Ecto neural progenitor cell (in vitro differentiated cells): Measurements from ENCODE around the gene OR4F6.
"Not testable (repeated sequence)": the region's sequence is repeated elsewhere in the genome, so short reads cannot be mapped to it uniquely, and the experiment has no call there.

ENCODE experiments used
- DNase-seq: peaks from one replicate; pipeline ENCODE4 v3.0.0-alpha.2; 2018; ENCODE audit warnings: low spot score

OR4F6 gene, protein sequence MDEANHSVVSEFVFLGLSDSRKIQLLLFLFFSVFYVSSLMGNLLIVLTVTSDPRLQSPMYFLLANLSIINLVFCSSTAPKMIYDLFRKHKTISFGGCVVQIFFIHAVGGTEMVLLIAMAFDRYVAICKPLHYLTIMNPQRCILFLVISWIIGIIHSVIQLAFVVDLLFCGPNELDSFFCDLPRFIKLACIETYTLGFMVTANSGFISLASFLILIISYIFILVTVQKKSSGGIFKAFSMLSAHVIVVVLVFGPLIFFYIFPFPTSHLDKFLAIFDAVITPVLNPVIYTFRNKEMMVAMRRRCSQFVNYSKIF

DNA sequence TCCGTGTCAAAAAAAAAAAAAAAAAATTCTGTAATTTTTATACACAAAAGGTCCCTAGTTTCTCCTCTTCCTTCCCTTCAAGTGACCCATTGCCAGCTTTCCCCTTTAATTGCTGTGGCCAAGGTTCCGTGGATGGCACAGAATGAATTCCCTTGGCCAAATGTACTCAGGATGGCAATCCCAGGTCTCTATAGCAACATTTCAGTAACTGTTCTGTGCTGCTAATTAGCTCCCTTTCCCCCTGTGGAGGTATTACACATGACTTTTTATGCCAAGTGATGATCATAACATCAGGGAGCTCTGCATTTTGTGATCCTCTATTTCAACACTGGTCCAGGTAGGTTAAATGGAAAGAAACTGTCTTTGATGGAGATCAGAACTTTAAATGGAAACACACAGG lies at the start of gene OR4F6:
Gene OR4F6, plus strand, starts transcription at position 301 of the 400 bp plus-strand sequence. CDS start 2,211 bp downstream, outside the sequence.
- DNase-seq: no peak

DNA sequence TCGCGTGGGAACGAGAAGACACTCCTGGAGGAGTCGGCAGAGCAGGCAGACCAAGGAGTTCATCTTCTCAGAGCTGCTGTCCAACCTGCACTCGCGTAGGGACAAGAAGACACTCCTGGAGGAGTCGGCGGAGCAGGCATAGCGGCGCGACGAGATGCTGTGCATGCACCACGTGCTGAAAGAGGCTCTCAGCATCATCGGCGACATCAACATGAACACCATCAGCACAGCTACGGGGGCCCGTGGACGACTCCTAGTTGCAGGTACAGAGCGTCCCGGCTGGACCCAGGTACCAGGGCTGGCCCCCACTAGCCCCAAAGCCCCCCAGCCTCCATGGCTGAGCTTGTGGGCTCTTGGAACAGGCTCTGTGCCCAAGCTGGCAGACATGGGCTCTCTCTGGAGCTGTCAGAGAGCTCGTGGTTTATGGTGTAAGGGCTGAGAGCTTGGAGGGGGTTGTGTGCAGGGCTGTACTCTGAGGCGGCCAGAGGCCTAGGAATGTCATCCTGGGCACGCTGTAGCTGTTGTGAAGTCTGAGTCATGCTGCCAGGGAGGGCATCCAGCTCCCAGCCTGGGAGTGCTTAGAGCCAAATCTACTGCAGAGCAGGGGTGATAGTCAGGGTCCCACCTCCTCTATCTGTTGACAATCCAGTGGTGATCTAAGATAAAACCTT lies 38.5 kb upstream of the OR4F6 start:
- not testable (repeated sequence) for DNase-seq

DNA sequence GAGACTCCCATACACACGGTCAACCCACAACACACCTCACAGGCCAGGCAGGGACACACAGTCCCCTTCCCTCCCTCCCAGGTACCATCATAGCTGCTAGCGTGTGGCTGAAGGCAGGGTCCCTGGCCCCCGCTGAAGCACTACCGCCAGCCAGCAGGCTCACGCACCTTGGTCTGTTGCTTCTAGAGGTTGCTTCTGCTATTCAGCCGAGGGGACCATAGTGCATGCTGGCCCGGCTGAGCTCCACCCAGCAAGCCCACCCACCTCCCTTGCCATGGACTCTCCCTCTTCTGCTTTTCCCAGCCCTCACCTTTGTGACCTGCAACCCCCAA lies 38.0 kb upstream of the OR4F6 start:
- DNase-seq: not testable (repeated sequence)

DNA sequence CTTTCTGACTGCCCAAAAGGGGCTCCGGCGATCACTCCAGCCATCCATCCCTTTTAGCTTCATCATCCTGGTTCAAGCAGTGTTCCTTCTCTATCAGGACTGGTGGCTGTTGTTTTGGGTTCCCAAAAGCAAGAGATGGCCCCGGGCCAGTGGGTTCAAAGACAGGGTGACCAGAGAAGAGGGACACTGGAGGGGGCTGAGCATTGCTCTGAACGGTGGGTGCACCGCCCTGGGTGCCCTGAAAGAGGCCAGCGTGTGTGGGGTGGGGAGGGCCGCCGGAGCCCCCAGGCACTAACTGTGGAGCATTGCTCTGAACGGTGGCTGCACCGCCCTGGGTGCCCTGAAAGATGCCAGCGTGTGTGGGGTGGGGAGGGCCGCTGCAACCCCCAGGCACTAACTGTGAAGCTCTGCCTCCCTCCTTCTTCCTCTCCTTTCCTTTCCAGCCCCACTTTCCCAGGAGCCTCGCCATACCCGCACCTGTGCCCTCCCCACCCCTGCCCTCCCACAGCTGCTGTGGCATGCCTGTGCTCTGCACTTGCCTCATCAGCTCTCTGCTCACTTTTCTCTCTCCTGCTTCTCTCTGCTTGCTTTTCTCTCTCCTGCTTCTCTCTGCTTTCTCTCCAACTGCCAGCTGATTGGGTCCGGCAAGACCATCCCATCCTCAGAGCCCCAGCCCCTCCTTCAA lies 37.4 kb upstream of the OR4F6 start:
- no peak for DNase-seq

DNA sequence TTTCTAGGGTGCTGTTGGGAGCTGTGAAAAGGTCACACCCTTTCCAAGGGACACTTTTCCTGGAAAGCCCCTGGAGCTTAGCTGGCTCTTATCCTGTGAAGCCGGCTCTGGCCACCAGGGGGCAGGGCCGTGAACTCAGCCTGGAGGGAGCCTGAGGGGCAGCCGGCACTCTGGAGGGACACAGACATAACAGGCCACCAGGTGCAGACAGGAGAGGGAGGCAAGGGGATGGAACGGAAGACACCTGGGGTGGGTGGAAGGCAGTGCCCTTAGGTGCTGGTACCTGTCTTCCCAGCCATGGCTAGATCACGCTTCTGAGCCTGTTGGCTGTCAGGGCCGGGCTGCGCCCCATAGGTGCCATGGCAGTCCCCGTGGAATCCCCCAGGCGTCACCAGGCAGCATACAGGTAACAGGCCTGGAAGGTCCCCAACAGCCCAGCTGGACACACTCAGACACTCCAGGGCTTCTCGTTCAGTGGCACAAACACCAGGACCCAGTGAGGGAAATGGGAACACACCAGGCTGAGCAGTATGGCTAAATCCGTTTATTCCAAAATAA lies 36.1 kb upstream of the OR4F6 start:
- DNase-seq: not testable (repeated sequence)

DNA sequence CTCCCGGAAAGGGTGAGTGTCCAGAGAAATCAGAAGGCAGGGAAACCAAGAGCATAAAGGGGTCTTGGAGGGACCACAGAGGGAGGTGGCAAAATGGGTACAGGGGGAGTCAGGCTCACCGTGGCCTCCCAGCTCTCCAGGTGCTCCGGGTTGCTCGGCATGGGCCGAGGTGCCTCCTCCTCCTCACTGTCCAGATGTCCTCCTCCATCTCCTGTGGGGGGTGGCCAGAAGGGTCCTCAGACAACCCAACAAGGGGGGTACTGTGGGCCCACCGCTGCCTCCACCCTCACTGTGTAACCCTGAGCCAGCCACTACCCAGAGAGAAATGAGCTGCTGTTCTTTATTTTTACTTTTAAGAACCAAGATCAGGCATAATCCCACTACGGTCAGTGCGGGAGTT lies 30.4 kb upstream of the OR4F6 start:
- no peak for DNase-seq

DNA sequence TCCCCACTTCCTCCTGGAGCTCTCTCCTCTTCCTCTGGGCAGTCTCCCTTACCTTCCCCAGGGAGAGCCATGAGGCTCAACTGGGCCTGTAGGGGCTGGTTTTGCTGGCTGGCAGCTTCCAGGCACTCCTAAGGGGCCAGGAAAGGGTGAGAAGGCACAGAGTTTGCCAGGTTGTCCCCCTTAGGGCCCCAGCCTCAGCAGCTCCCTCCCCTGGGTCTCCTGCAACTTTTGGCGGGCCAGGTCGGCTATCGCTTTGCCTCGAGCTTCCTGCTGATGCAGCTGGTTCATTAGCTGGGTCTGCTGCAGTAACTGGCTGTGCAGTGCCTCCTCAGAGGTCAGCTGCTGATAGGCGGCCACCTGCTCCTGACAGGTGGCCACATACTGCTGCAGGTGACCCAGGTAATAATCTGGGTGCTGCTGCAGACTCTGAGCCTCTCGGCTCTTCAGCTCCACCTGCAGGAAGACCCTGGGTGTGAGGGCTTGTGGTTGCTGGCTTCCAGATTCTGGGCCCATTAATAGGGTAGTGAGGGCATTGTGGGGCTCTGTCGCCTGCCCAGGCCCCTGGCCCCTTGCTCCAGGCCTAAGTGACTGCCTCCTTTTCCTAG lies 29.7 kb upstream of the OR4F6 start:
- no peak for DNase-seq

DNA sequence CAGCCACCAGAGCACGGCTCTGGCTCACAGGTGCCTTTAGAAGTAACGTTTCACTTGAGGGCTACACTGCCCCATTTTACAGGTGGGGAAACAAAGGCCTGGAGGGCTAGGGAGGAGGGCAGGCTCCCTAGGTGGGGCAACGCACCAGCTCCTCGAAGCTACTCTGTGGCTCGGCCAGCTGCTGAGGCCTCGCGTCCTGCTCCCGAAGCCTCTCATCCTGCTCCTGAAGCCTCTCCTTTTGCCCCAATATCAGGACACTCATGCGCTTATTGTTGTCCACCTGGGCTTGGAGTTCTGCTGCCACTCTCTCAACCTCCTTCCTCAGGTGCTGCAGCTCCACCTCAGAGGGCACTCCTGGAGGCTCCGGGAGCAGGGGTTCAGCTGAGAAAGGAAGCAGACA lies 28.2 kb upstream of the OR4F6 start:
- DNase-seq: no peak

DNA sequence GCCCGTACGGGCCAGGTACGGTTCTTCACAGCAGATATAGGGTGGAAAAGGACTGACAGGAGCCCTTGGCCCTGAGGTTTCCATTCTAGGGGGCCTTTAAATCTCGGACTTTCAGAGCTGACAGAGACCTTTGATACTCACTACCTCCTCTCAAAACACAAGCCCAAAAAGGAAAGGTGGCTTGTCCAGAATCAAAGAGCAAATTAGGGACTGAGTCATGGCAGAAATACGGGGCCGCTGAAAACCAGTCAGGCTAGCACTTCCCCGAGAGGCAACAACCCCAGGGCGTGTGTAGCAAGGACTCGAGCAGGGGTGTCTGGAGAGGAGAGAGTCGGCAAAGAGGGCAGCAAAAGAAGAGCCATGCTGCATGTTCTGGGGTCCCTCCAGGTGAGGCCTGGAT lies 24.7 kb upstream of the OR4F6 start:
- not testable (repeated sequence) for DNase-seq

DNA sequence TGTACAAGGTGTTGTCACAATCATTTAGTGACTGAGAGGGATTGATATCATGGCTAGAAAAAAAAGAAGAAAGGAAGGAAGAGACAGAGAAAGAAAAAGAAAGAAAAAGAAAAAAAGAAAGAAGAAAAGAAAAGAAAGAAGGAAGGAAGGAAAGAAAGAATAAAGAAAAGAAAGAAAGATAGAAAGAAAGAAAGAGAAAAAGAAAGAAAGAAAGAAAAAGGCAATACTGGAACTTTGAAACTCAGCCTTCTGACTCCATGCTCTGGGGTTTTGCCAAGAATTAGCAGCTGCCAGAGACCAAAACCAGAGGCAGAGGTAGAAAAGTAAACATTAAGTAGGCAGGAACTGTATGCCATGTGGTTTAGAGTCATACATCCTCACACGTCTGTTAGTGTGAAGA lies 23.1 kb upstream of the OR4F6 start:
- not testable (repeated sequence) for DNase-seq

DNA sequence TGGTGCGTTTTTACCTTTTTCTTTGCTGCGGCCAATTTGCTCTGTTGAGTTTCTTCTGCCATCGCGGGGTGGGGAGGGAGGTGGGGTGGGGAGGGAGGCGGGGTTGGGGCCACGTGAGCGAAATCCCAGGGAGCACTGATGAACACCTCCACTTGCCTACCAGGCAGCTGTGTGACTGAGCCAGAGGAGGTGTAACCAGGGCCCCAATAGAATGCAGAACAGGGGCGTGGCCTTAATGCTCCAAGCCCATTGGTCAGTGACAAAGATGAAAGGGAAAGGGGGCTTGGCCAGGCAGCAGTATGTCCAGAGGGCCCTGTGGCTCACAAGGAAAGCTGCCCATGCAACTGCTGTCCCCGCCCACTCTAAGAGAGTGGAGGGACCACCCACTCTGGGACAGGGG lies 21.4 kb upstream of the OR4F6 start:
- no peak for DNase-seq

DNA sequence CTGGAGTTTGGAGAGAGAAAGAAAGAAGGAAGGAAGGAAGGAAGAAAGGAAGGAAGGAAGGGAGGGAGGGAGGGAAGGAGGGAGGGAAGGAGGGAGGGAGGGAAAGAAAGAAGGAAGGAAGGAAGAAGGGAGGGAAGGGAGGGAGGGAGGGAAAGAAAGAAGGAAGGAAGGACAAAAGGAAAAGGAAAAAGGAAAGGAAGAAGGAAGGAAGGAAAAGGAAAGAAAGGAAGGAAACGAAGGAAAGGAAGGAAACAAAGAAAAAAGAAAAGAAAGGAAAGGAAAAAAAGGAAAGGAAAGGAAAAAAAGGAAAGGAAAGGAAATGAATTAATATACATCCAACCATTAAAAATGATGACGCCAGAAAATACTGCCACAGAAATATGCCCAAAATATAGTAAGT lies 18.7 kb upstream of the OR4F6 start:
- DNase-seq: no peak

DNA sequence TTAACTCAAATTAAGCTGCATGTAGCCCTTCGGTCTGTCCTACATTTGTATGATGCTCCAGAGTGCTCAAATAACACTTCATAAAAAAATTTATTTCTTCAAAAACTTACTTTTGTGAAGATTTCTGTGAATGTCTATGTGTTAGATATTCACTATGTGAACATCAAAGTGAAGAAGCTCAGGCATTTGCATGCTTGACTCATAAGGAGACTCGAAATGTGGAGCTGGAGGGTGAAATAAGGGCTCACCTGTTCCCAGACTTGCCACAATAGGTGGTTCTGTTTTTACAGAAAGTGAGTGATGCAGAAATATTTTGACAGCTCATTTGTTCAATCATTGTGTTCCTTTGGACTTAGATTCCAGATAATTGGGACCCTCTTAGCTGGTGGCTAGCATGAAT lies 16.9 kb upstream of the OR4F6 start:
- DNase-seq: not testable (repeated sequence)

DNA sequence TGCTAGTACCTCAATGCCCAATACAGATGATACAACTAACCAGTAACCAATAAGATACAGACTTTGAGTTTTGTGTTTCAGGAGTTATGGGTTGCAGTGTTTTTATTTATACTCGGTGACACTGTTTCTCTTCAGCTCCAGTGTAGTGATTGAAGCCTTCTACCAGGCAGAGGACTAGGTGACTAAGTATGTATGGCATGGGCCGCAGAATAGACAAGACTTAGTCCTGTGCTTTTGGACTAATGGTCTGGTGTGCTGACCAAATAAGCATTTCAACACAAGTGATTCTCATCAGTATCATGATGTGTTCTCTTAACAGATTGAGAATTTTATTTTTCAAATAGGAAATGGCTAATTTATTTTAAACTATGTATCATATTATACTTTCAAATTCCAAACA lies 15.3 kb upstream of the OR4F6 start:
- not testable (repeated sequence) for DNase-seq

DNA sequence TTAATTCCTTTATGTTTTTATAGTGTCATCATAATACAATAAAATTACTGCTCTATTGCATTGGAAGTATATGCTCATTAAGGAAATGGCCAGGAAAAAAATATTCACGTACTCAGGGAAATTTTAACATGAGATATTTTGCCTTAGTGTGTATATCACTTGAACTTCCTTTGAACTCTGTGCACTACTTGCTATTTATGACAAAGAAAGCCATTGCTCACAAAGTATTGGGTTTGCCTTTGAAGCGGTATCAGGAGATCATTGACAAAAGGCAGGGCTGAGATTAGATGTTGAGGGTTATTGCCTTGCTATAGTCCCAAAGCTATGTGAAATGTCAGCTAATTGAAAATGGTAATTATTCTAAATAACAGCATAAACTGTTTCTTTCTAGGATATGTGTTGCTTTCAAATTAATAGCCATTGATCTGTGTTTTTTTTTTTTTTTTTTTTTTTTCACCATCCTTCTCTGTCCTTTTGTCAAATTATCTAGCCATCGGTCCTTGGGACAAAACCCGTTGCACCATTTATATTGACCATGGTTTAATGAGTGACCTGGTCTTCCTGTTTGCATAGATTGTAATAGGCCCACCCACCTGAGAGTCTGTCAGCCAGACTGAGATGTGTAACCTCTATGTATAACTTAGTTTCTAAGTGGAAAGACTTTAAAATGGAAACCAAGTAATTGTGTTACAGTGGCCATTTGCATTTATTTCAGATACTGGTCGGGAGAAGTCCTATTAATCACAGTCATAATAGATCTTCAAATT lies 14.6 kb upstream of the OR4F6 start:
- not testable (repeated sequence) for DNase-seq

DNA sequence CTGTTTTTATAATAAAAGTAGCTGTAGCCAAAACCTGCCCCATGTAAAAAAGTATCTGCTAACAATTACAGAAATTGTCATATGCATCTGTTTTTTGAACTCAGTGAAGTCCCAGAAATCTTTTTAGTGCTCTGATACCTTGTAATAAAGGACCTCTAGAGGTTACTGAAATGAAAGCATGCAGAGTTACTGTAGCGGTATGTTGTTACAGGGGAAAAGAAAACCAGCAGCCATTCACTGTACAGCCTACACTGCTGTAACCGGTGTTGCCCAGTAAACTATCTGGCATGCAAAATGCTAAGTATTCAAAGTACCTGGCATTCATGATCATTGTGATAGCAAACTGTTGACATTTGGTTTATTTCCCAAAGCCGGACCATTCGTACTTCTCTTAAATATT lies 12.6 kb upstream of the OR4F6 start:
- not testable (repeated sequence) for DNase-seq

DNA sequence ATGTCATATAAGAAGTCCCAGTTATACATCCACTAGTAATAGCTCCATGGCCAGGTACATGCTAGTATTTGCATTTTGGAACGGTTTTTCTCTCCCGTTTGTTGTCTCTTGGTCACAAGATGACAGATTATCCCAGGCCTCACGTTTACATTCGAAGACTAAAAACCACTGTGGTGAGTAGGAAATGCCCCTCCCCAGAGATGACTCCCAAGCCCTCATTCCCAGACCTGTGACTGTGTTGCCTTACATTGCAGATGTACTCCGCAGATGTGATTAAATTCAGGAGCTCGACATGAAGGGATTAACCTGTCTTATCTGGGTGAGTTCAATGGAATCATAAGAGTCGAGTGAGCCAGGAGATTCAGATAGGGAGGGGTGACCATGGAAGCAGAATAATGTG lies 9.3 kb upstream of the OR4F6 start:
- DNase-seq: not testable (repeated sequence)

DNA sequence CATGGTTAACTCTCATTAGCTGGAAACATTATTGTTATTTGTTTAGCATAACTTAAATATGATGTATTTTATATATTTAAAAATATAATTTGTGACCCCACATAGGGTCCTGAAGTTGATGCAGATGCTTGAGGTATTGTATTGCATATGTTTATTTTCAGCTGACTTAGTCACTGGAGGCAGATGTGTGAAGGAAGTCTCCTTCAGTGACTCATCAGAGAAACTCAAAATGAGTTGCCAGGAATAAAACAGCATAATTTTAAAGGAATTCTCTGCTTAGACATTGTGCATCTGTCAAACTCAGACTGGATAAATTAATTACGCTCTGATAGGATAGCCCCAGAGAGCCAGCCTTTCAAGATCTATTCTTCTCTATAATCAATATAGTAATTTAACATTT lies 7.9 kb upstream of the OR4F6 start:
- no peak for DNase-seq

DNA sequence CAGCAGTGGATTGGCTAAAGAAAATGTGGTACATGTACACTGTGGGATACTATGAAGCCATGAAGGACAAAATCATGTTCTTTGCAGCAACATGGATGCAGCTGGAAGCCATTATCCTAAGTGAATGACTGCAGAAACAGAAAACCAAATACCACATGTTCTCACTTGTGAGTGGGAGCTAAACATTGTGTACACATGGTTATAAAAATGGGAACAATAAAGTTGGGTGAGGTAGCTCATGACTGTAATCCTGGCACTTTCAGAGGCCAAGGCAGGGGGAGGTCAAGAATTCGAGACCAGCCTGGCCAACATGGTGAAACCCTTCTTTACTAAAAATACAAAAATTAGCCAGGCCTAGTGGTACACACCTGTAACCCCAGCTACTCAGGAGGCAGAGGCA lies 3.6 kb upstream of the OR4F6 start:
- no peak for DNase-seq

DNA sequence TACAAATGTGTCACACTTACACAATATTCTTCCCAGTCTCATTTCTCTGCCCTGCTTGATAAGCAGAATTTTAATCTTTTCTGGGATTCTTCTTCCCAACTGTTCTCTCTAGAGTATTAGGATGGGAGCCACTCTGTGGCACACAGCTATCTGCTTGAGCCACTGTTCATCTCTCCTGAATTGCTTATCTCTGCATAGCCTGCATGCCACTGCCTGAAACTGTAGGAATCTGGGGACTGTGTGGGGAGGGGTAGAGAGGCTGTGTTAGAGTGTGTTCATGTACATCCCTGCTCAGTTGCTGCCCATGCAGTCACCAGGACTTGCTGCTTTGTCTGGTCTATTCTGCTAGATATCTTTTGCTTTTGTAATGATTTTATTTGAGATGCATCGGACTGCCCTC lies 2.3 kb upstream of the OR4F6 start:
- DNase-seq: no peak

DNA sequence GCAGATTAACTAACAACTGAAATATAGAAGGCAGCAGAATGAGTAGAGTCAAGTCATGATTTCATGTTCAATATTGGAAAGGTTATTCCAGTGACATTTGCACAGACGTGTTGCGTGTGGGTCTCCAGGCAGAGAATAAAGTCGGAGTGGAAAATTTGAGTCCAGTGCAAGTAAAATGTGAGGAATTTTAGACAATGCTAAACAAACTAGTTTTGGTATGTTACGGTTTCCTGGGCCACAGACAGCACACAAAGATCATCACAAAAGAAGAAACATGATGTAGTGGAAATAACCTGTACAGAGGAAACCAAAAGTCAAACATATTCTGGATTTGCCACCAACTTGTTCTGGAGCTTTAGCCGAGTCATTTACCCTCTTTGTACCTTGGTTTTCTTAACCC lies 367 bp downstream of the OR4F6 start:
- DNase-seq: no peak

DNA sequence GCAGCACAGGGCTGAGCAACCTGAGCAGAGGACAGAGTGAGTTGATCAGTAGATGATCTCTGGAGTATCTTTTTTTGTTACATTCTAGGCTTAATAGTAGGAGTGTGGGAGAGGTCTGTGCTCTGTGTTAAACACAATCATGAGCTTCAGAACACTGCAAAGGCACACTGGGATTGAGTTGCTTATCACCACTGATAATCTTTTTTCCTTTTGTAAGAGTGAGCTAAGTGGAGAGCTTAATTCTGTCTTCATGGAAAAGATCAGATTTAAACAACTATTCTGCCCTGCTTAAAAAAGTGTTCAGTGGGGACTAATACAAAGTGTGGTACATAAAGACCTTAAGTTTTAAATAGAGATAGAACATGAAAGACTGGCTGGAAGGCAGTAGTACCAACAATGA lies 1.1 kb downstream of the OR4F6 start:
- no peak for DNase-seq
